HG03571 (cell line): Measurements from ENCODE around the gene MEP1B.

Experiments
- ATAC-seq: cut with Tn5 transposase; IDR thresholded peaks from one replicate; pipeline ENCODE4 v1.9.1; 2021; ENCODE audit not compliant: unreplicated experiment

The MEP1B gene

GRCh38 chr18:32262092-32262491 lies 72.3 kb downstream of the MEP1B start:
- ATAC-seq: no peak

DNA sequence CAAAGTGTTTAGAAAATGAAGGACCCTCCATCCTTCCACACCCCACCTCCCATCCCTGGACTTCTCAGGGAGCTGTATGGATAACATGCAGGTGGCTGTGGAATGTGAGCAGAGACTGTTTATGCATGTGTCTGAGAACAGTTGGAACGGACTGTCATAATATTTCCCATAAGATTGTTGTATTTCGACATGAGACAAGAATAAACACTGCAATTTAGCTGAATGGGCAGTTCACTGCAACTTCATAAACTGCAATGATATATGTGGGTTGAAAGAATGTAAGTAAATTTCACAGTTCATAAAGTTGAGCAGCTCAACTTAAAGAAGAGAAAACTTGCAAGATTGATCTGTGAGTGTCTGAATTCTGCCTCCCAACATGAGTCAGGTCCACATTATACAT lies 74.6 kb downstream of the MEP1B start:
- ATAC-seq: no peak

- ATAC-seq: no peak
Measured at GRCh38 chr18:32267463-32267862, 77.6 kb downstream of the MEP1B start.
